SIG-M5 (cell line): ENCODE data around the gene ZNF135.

Experiments
- DNase-seq: peaks from one replicate; lab custom pipeline; 2025; lab: John Stamatoyannopoulos, UW

Gene ZNF135

DNA sequence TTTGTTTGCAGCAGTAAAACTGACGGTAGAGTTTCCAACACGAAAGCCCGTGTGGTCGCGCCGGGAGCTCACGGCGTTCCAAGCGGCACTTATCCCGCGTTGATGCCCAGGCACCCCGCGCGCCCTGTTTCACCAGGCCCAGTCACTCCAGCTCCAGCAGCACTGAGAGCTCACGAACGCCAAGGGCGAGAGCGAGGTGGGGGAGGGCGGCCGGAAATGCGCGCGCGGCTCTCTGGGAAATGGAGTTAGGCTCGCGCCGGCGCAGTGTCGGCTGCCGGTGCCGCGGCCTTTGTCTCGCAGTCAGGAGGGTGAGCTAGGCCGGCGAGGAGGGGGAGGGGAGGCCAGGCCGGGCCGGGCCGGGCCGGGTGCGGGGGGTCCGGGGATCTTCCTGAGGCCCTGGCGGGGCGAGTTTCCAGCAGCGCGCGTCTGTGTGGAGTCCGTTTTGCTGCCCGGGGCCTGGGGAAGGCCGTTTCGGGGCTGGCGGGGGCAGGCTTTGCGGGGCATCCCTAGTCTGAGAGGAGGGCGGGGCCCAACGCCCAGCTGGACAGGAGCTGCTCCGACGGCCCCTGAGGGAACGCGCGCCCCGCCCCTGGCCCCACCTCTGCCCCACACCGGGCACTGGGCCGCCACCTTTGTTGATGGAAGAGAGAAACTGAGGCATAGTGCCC is at the start of gene ZNF135:
ZNF135 (plus strand) TSS at position 280 of the 668 bp plus-strand sequence. CDS start 721 bp downstream, outside the sequence.
- no peak for DNase-seq

DNA sequence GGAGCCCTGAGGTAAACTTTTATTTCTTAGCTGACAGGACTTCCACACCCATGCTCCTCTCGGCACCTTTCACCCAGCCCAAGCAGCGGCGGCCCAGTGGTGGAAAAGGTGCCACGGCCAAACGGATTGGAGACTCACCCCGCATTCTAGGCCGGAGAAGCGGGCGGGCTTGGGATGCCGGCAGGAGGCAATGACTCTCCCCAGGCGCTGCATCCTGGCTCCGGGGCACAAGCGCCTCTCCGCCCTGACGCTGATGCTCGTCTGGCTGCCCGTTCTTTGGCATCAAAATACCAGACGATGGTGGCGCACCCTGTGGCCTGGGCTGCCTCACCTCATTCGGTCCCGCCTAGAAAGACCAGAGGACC is 49.8 kb upstream of the ZNF135 start:
- DNase-seq: no peak

DNA sequence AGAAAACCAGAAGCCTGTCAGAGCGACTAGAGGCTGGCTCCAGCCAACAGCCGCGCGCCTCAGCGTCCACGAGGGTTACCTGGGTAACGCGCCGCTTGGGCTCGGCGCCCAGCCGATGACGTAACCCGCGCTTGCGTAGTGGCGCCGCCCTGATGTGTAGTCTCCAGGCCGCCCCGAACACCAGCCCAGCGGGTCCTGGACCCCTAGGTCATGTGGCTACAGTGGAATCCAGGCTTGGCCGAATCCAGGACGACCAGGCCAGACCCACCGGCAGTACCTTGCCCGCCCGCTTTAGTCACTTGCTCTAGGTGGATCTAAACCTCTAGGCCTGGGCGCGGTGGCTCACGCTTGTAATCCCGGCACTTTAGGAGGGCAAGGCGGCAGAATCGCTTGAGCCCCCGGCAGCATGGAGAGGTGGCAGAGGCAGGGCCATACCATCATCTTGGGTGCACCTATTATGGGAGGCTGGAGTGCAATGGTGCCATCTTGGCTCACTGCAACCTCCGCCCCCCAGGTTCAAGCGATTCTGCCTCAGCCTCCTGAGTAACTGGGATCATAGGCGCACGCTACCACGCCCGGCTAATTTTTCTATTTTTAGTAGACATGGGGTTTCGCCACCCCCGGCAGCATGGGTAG is 49.3 kb upstream of the ZNF135 start:
- DNase-seq: no peak

DNA sequence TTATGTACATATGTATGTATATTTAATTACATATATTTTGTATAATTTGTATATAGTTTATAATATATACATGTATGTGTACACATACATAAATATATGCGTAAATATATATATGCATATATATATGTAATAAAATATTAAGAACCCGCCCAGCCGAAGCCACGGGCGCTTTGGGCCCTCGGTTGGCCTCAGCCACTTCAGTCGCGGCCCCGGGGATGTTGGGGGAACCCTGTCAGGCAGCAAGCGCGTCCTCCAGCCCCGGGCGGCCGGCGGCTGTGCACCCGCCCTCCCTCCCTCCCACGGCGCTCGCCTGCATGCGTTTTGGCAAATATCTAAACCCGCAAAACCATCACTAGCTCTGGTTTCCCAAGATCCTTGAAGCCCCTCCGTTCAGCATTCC is 48.6 kb upstream of the ZNF135 start:
- DNase-seq: no peak

DNA sequence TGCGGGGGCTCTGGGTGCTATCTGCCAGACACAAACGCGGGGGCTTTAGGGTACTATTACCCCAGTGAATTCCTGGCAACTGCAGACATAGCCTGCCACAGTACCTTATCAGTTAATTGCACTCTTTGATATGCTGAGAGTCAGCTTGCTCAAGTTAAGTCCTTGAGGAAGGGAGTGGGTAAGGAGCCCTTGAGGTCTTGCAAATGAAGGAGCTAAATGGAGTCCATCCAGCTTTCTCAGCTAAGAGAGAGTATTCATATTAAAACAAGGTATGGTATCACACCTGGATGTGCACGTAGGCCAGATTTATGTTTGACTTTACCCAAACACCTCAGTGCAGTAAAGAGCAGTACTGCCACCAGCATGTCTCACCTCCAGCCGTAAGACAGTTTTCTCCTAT is 44.9 kb upstream of the ZNF135 start:
- no peak for DNase-seq

DNA sequence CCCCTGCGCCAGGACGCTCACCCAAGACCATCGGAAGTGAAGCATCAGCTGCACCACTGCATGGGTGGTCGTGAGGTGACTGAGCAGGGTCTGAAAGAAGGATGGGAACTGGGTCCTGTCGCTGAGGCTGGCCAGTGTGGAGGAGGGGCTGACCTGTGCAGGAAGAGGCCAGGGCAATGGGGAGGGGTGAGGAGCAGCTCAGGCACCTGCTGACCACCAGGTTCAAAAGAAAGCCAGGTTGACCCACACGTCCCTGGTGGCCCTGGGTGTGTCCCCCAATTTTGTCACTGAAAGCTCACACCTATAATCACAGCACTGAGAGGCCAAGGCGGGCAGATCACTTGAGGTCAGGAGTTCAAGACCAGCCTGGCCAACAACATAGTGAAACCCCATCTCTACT is 39.0 kb upstream of the ZNF135 start:
- DNase-seq: no peak

DNA sequence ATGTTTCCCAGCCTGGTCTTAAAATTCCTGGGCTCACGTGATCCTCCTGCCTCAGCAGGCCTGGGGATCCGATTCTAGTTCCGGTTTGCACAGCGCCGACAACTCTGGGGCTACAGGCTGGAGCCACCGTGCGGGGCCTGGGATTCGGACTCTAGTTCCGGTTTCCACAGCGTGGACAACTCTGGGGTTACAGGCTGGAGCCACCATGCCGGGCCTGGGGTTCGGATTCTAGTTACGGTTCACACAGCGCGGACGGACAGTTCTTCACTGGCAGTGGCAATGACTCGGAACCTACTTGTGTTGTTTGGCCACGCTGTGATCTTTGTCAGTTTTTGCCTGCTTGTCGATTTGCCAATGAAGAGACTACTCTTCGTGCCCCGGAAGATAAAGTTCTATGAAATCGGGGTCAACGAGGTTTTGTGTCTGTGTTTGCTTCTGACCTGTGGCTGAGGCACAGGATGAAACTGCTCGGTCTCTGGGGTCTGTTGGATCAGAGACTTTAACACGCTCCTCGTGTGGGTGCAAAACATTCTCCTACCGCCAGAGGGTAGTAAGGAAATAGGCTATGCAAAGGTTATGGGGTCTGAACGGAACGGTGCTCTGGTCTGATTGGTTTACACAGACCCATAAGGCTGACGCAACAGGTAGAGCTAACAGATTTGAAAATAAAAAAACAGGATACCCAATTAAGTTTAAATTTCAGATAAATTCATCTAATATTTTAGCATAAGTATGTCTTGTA is 37.4 kb upstream of the ZNF135 start:
- DNase-seq: no peak

DNA sequence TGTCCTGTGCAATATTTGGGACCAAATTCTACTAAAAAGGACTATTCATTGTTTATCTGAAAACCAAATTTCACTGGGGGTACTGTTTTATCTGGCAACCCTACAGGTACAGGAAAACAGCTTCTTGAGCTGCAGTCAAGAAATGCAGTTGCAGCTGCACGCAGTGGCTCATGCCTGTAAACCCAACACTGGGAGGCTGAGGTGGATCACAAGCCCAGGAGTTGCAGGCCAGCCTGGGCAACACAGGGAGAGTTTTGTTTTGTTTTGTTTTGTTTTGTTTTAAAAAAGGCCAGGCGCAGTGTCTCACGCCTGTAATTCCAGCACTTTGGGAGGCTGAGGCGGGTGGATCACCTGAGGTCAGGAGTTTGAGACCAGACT is 36.8 kb upstream of the ZNF135 start:
- DNase-seq: no peak

DNA sequence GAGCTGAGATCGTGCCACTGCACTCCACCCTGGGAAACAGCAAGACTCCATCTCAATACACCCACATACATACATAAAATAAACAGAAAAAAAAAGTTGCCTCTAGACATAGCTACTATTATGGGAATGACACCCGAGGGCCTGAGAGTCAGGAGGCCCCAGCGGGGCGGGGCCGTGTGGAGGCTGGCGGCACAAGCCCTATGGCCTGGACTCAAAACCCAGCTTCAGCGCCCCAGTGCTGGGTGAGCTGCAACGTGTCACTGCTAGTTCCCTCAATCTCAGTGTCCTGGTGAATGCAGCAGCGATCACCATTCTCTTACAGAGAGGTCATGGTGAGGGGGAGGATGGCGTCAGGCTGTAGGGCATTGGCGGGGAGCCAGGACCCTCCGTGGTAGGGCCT is 34.4 kb upstream of the ZNF135 start:
- no peak for DNase-seq

DNA sequence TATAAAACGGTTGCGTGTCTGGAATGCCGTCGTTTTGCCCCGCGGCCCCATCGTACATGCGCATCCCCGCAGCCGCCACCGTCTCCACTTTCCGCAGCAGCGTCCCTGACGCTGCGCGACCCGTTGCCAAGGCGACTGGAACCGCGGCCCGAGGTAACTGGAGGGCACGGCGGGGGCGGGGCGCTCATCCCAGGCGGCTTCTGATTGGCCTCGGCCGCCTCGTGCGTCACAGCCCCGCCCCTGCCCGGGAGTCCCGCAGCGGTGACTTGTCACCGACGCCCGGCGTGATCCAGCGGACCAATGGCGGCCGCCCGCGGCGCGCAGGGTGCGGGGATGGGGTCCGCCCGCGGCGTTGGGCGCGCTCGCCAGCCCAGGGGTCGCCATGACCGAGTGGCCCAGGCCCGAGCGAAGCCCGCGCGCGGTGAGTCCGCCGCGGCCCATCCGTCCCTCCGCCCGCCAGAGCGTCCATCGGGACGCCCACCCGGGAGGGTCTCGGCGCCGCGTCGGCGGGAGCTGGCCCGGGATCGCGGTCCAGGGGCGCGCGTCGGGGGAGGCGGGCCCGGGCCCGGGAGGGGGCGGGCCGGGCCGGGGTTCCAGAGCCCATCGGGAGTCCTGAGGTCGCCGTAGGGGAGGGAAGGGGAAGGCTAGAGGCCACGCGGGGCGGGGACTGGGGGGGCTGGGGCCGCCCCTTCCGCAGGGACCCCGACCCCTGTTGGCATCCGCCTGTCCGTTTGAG is 25.2 kb upstream of the ZNF135 start, which contains the start of gene ZSCAN1:
ZSCAN1 (plus strand) TSS at position 285 of the 736 bp plus-strand sequence. CDS start 3,812 bp downstream, outside the sequence.
- no peak for DNase-seq

DNA sequence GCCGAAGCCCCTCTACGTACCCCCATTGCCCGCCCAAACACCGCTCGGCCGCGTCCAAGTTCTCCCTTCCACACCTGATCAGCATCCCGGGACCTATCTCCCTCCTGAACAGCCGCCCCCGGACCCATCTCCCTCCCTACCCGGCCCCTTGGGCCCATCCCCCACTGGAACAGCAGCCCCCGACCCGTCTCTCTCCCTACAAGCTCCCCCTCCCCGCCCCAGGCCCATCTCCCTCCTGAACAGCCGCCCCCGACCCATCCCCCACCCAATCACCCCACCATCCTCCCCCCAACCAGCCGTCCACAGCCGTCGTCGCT is 24.6 kb upstream of the ZNF135 start:
- DNase-seq: no peak

DNA sequence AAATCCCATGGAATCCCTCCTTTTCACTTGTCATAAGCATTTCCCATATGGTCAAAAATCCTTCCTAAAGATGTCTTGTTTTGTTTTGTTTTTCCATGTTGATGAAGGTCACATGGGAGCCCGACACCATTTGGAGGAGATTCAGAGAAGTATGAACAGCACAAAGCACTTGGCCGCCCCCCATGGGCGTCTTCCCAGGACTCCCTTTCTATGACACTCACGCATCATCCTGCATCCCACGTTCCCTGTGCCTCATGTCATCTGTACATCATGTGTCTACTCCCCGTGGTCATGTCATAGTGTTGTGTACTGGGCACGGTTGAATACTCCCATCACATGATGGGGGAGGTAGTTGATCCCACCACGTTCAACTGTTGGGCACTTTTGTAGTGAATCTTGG is 23.2 kb upstream of the ZNF135 start:
- DNase-seq: no peak

DNA sequence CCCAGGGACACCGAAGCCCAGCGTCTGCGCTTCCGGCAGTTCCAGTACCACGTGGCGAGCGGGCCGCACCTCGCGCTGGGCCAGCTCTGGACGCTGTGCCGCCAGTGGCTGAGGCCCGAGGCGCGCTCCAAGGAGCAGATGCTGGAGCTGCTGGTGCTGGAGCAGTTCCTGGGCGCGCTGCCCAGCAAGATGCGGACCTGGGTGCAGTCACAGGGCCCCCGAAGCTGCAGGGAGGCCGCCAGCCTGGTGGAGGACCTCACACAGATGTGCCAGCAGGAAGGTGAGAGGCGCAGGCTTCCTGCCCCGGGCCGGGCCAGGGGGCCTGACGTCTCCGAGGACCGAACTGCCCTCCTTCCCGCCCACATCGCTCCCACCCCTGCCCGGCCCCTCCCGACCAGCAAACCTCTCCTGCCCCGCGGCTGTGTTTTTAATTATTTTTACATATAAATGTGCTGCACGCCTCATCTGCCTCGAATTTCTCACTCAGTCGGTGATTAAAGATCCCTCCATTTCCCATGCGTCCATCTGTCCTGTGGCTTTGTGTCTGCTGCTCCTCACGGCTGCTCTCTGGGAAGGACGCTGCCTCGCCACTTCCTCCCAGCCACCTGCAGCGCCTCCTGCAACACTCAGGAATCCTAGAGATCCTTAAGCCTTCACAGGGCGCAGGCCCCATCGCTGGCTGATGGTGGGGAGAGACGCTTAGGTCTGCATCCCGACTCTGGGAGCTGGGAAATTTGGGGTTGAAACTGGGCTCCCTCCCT is 21.0 kb upstream of the ZNF135 start:
- no peak for DNase-seq

DNA sequence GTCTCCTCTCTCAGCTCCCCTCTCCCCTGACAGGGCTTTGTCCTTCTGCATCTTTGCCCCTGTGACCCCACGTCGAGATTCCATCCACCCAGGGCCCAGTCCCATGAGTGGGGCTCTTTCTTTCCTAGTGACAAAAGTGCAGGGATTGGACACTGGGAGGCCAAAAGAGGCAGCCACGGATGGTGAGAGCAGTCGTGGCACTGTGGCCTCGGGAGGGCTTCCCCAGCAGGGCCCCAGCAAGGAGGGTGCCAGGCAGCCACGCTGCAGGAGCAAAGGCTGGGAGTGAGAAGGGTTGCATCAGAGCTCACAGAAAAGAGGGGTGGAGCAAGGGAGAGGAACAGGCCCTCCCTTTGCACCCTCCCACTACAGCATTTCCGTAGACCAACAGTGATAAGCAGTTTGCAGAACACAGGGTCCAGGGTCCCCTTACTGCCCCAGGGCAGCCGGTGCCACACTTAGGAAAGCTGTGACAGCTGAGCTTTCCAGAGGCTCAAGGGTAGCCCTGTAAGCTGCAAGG is 20.3 kb upstream of the ZNF135 start:
- no peak for DNase-seq

DNA sequence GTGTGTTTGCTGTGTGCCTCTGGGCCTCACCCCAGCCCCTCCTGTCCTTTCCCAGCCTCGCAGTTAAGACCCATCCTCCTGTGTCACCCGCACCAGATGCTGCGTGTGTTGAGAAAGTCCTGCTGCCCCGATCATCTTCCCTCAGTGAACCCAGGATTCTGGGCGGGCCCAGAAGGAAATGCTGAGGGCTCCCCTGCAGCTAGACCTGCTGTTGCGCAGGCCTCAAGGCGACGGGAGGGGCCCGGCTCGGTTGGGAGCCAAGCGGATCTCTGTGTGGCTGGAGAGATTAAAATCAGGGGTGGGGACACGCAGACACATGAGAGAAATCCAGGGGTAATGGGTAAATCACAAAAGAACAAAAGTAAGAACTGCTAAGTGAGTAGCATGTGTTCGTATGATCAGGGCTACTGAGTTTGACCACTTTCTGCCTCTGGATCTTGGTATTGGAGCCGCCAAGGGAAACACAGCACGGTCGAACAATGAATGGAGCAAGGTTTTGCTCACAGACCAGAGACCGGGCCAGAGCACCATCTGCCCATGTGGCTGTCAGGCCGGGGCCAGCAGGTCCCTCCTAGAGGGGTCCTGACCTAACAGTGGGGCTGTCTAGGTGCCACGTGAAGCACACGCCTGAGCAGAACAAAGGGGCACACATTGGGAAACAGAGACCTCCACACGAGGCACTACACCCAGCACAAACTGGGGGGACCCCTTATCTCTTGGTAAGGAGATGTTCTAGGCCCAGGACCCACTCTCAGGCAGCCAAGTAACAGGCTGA is 18.1 kb upstream of the ZNF135 start:
- DNase-seq: no peak

DNA sequence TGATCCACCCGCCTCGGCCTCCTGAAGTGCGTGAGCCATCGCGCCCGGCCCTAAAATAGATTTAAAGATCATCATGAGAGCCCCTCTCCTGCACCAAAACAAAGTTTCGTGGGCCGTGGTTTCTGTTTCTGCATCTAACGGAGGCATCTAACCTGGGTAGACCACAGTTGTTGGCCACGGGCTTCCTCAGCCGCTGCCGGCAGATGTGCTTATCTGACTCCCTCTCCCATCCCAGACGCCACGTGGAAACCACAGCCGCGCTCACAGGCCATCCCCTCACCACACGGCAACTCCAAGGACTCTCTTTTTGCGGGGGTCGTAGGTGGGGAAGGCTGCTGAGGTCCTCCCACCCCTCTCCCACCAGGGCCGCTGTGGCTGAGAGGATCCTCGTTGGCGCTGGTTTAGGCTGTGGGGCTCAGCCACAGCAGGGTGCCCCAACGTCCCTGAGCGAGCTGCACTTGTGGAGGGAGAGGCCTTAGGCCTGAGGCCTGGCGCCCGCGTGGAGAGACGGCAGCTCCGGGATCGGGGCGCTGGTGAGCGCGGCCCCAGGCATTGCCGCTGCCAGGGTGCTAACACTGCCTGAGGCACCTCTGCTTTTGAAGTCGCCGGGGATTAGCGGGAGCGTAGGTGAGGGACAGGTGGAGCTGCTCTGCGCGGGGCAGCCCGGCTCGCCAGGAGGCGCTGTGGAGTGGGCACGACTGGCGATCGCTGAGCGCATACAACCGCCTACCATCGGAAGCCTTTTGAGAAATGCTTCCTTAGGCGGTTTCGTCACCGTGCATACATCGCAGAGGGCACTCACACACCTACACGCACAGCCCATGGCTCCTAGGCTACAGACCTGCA is 16.4 kb upstream of the ZNF135 start:
- no peak for DNase-seq

DNA sequence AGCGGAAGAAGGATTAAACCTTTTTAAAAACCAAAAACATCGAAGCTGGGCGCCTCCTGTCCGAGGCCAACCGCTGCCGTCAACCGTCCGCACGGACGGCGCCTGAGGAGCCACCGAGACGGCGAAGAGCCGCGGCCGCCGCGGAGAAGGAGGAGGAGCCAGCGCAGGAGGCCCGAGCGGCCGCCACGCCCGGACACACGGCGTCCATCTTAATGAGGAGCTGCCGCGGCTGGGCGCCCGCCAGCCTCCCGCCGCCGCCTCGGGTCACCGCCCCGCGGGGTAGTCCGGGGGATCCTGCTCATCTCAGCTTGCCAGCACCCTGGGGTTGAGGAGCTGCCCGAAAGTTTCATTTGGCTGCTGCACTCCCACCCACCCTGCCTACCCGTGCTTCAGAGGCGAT is 14.7 kb upstream of the ZNF135 start:
- DNase-seq: no peak

DNA sequence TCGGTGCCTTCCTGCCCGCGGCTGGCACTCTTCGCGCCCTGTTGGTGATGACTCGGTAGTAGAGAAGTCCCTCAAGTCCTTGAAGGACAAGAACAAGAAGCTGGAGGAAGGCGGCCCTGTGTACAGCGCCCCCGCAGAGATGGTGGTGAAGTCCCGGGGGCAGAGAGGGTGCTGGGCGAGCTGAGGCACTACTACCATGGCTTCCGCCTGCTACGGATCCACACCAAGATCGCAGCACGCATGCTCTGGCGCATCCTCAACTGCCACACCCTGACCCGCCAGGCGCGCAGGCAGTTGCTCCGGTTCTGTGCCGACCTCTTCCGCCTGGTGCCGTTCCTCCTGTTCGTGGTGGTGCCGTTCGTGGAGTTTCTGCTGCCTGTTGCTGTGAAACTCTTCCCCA is 14.2 kb upstream of the ZNF135 start:
- DNase-seq: no peak

DNA sequence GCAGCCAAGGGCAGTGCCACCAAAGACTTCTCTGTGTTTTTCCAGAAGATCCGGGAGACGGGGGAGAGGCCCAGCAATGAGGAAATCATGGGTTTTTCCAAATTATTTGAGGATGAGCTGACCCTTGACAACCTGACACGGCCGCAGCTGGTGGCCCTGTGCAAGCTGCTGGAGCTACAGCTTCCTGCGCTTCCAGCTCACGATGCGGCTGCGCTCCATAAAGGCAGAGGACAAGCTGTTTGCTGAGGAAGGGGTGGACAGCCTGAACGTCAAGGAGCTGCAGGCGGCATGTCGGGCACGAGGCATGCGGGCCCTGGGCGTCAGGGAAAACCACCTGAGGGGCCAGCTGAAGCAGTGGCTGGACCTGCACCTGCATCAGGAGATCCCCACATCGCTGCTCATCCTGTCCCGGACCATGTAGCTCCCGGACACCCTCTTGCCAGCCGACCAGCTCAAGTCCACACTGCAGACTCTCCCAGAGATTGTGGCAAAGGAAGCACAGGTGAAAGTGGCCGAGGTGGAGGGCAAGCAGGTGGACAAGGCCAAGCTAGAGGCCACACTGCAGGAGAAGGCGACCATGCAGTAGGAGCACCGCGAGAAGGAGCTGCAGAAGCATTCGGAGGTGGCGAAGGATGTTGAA is 13.6 kb upstream of the ZNF135 start:
- no peak for DNase-seq

DNA sequence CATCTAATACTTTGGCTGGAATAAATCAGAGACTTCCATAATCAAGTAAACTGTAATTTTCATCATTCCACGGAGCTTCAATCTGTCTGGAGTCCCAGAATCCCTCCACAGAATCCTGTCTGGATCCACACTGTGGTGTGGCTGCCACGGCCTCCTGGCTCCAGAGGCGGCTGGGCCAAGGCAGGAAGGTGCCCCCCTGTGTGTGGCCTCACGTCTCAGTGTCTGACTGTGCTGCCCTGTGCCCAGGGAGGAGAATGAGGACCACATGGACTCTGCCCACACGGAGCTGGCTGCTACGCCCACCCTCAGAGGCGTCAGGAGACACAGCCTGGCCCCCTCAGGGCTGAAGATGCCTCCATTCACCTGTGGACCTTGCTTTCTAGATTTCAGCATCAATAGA is 12.2 kb upstream of the ZNF135 start:
- no peak for DNase-seq
